ENCODE results near the gene ZNF683.

ZNF683 gene

GRCh38 chr1:26359981-26360806 lies 12.4 kb downstream of the ZNF683 start:
- peak in 1 of 2 donors; percentile 35 for DNase-seq (ENCODE audit: low read depth in 1 of 2, low spot score in 1 of 2)

GRCh38 chr1:26358411-26359384 lies 13.9 kb downstream of the ZNF683 start:
- DNase-seq (ENCODE audit: low read depth in 1 of 2, low spot score in 1 of 2) = peak; percentile 42 to 51

- no peak for DNase-seq (ENCODE audit: low read depth in 1 of 2, low spot score in 1 of 2)
These were observed 15.4 kb downstream of the ZNF683 start for GRCh38 chr1:26357121-26357602.

GRCh38 chr1:26356106-26356505 lies 16.4 kb downstream of the ZNF683 start:
- DNase-seq (ENCODE audit: low read depth in 1 of 2, low spot score in 1 of 2) = no peak

GRCh38 chr1:26354972-26355371 lies 17.6 kb downstream of the ZNF683 start:
- DNase-seq (ENCODE audit: low read depth in 1 of 2, low spot score in 1 of 2) = no peak

GRCh38 chr1:26353976-26354820 lies 18.4 kb downstream of the ZNF683 start, which contains the start of gene CRYBG2:
Gene CRYBG2, minus strand, starts transcription at chr1:26354130. Its CDS starts 7,473 bp downstream, at chr1:26346657.
- no peak for DNase-seq (ENCODE audit: low read depth in 1 of 2, low spot score in 1 of 2)

- no peak for DNase-seq (ENCODE audit: low read depth in 1 of 2, low spot score in 1 of 2)
These were observed 19.2 kb downstream of the ZNF683 start for GRCh38 chr1:26353210-26353859.

GRCh38 chr1:26352338-26352679 lies 20.2 kb downstream of the ZNF683 start:
- no peak for DNase-seq (ENCODE audit: low read depth in 1 of 2, low spot score in 1 of 2)

- DNase-seq (ENCODE audit: low read depth in 1 of 2, low spot score in 1 of 2) = no peak
These were observed 20.8 kb downstream of the ZNF683 start for GRCh38 chr1:26351590-26352337.

- no peak for DNase-seq (ENCODE audit: low read depth in 1 of 2, low spot score in 1 of 2)
These were observed 21.6 kb downstream of the ZNF683 start for GRCh38 chr1:26350701-26351589.

GRCh38 chr1:26350343-26350700 lies 22.2 kb downstream of the ZNF683 start:
- DNase-seq (ENCODE audit: low read depth in 1 of 2, low spot score in 1 of 2) = no peak

GRCh38 chr1:26349877-26350244 lies 22.7 kb downstream of the ZNF683 start:
- DNase-seq (ENCODE audit: low read depth in 1 of 2, low spot score in 1 of 2) = no peak

- DNase-seq (ENCODE audit: low read depth in 1 of 2, low spot score in 1 of 2) = no peak
These were observed 23.2 kb downstream of the ZNF683 start for GRCh38 chr1:26349188-26349876.

- no peak for DNase-seq (ENCODE audit: low read depth in 1 of 2, low spot score in 1 of 2)
These were observed 26.1 kb downstream of the ZNF683 start for GRCh38 chr1:26346274-26347033.

- DNase-seq (ENCODE audit: low read depth in 1 of 2, low spot score in 1 of 2) = no peak
These were observed 26.8 kb downstream of the ZNF683 start for GRCh38 chr1:26345718-26346117.

GRCh38 chr1:26344147-26344920 lies 28.2 kb downstream of the ZNF683 start:
- no peak for DNase-seq (ENCODE audit: low read depth in 1 of 2, low spot score in 1 of 2)

GRCh38 chr1:26340047-26340481 lies 32.5 kb downstream of the ZNF683 start:
- DNase-seq (ENCODE audit: low read depth in 1 of 2, low spot score in 1 of 2) = no peak

All from activated T-helper 1 cell treated with anti-CD3 and anti-CD28 coated beads, Interleukin-2, amount 50 U/mL, for 16 hours (primary cell).